HG03520 (cell line): ENCODE data around the gene MMP24OS.
"Not testable (repeated sequence)": the region's sequence is repeated elsewhere in the genome, so short reads cannot be mapped to it uniquely, and the experiment has no call there.

Experiments used
- ATAC-seq: cut with Tn5 transposase; IDR thresholded peaks from one replicate; pipeline ENCODE4 v1.9.1; 2021; ENCODE audit warnings: mild to moderate bottlenecking, moderate library complexity; ENCODE audit not compliant: unreplicated experiment

Gene MMP24OS

GRCh38 chr20:35277531-35278395 is at the start of gene MMP24OS:
MMP24OS (minus strand) TSS chr20:35278122; CDS start chr20:35277929, 193 bp downstream.
- ATAC-seq: peak; percentile 72

GRCh38 chr20:35327074-35327976 is 49.4 kb upstream of the MMP24OS start:
- no peak for ATAC-seq

GRCh38 chr20:35326740-35327073 is 48.8 kb upstream of the MMP24OS start:
- no peak for ATAC-seq

GRCh38 chr20:35326021-35326739 is 48.3 kb upstream of the MMP24OS start:
- no peak for ATAC-seq

- no peak for ATAC-seq
These were observed 47.5 kb upstream of the MMP24OS start for GRCh38 chr20:35325401-35325800.

- no peak for ATAC-seq
These were observed 42.6 kb upstream of the MMP24OS start for GRCh38 chr20:35320396-35321126.

- no peak for ATAC-seq
These were observed 41.9 kb upstream of the MMP24OS start for GRCh38 chr20:35319871-35320197.

- ATAC-seq: no peak
These were observed 41.4 kb upstream of the MMP24OS start for GRCh38 chr20:35319192-35319870.

- ATAC-seq: no peak
These were observed 40.7 kb upstream of the MMP24OS start for GRCh38 chr20:35318502-35319157.

- no peak for ATAC-seq
These were observed 39.7 kb upstream of the MMP24OS start for GRCh38 chr20:35317416-35318210.

- ATAC-seq: no peak
These were observed 38.2 kb upstream of the MMP24OS start for GRCh38 chr20:35316086-35316485.

GRCh38 chr20:35315632-35316020 is 37.7 kb upstream of the MMP24OS start:
- not testable (repeated sequence) for ATAC-seq

- no peak for ATAC-seq
These were observed 37.1 kb upstream of the MMP24OS start for GRCh38 chr20:35314816-35315631.

GRCh38 chr20:35312318-35312717 is 34.4 kb upstream of the MMP24OS start:
- no peak for ATAC-seq

- no peak for ATAC-seq
These were observed 33.9 kb upstream of the MMP24OS start for GRCh38 chr20:35311822-35312221.

GRCh38 chr20:35311409-35311808 is 33.5 kb upstream of the MMP24OS start:
- ATAC-seq: no peak

GRCh38 chr20:35307666-35308653 is 30.0 kb upstream of the MMP24OS start:
- no peak for ATAC-seq
